B cell (primary cell): ENCODE results near the gene TOMM6.

ENCODE experiments used
- CTCF ChIP-seq: fragments of 200-600 bp; IDR thresholded peaks from one replicate; pipeline ENCODE4 v1.8.0; 2022; ENCODE audit warnings: antibody characterized with exemption, mild to moderate bottlenecking
- EZH2 ChIP-seq: IDR thresholded peaks from 2 replicates; pipeline ENCODE4 v1.6.1; 2012; ENCODE audit warnings: borderline replicate concordance, low read depth, mild to moderate bottlenecking, moderate library complexity, low read length; ENCODE audit not compliant: insufficient read depth, poor library complexity, severe bottlenecking

- TF ChIP-seq CTCF: no peak
- TF ChIP-seq EZH2: no peak
These were observed 16.2 kb upstream of the TOMM6 start for GRCh38 chr6:41771058-41771983.
